D721Med (cell line): ENCODE results near the gene MAP3K8.

Experiments used
- DNase-seq: peaks from one replicate; pipeline ENCODE4 v3.0.0; 2011; ENCODE audit warnings: low spot score; ENCODE audit not compliant: insufficient read length
- FAIRE-seq: peaks from 2 replicates; lab custom pipeline; 2011; peaks lifted over from hg19 to GRCh38; lab: Jason Lieb, UNC
- CTCF ChIP-seq: IDR thresholded peaks from 2 replicates; pipeline ENCODE4 v1.5.1; 2012; ENCODE audit warnings: mild to moderate bottlenecking, control low read depth; ENCODE audit not compliant: insufficient read depth; ENCODE audit errors: missing control alignments

The MAP3K8 gene

GRCh38 chr10:30491916-30492515 lies 58.0 kb downstream of the MAP3K8 start:
- no peak for TF ChIP-seq CTCF
- FAIRE-seq (no peak), DNase-seq (no peak)

- no peak for TF ChIP-seq CTCF
- DNase-seq (no peak), FAIRE-seq (no peak)
Measured at GRCh38 chr10:30493609-30494530, 59.9 kb downstream of the MAP3K8 start.

- DNase-seq (no peak), FAIRE-seq (no peak)
- TF ChIP-seq CTCF: no peak
Measured at GRCh38 chr10:30494558-30494957, 60.6 kb downstream of the MAP3K8 start.

- DNase-seq (no peak), FAIRE-seq (no peak)
- TF ChIP-seq CTCF: no peak
Measured at GRCh38 chr10:30495687-30496086, 61.7 kb downstream of the MAP3K8 start.

- DNase-seq (no peak), FAIRE-seq (no peak)
- no peak for TF ChIP-seq CTCF
Measured at GRCh38 chr10:30499816-30500215, 65.8 kb downstream of the MAP3K8 start.

- FAIRE-seq: no peak
Measured at GRCh38 chr10:30500534-30500933, 66.5 kb downstream of the MAP3K8 start.

More at GRCh38 chr10:30500534-30500933, 66.5 kb downstream of the MAP3K8 start:
- no peak for TF ChIP-seq CTCF
- no peak for DNase-seq
